Activated T-helper 2 cell treated with anti-CD3 and anti-CD28 coated beads, Interferon-gamma antibody, Interleukin-2, Interleukin-4, amounts not matched to agents 10 μg/mL and 5 μg/mL and 100 μg/mL, durations not matched to agents 14 hours and 24 hours and 36 hours (primary cell): Measurements from ENCODE around the gene MINPP1. TPM values are rescaled to one million over a fixed set of nuclear protein-coding genes. Genes with fewer than 3 reads are reported as not detected.
A peak's percentile ranks its signal among the peaks of the same experiment; 100 is the strongest.
"Not testable (repeated sequence)": the region's sequence is repeated elsewhere in the genome, so short reads cannot be mapped to it uniquely, and the experiment has no call there.

Experiments
- DNase-seq: peaks from one replicate; pipeline ENCODE4 v3.0.0; 2021; ENCODE audit warnings: low spot score
- H3K27ac Mint-ChIP-seq: one replicate; pipeline ENCODE4 v1.8.0; 2021; ENCODE audit warnings: mixed read lengths
- H3K27me3 Mint-ChIP-seq: one replicate; pipeline ENCODE4 v1.8.0; 2021; ENCODE audit warnings: low read depth, mixed read lengths
- H3K36me3 Mint-ChIP-seq: one replicate; pipeline ENCODE4 v1.8.0; 2021; ENCODE audit warnings: low read depth, mixed read lengths
- H3K4me1 Mint-ChIP-seq: one replicate; pipeline ENCODE4 v1.8.0; 2021; ENCODE audit warnings: low read depth, mixed read lengths
- H3K4me3 Mint-ChIP-seq: one replicate; pipeline ENCODE4 v1.8.0; 2021; ENCODE audit warnings: low read depth, mild to moderate bottlenecking, moderate library complexity, mixed read lengths
- H3K9me3 Mint-ChIP-seq: one replicate; pipeline ENCODE4 v1.8.0; 2021; ENCODE audit warnings: mixed read lengths
- intact Hi-C: fragments of 100-400 bp; cut with micrococcal nuclease; formaldehyde crosslinking; loops from one replicate; pipeline ENCODE4 v1.15.1; 2023
- total RNA-seq: library from RNA; stranded (reverse); gene quantifications from 2 replicates; pipeline ENCODE4 v1.2.3, GENCODE V29; 2022

MINPP1 gene, protein sequence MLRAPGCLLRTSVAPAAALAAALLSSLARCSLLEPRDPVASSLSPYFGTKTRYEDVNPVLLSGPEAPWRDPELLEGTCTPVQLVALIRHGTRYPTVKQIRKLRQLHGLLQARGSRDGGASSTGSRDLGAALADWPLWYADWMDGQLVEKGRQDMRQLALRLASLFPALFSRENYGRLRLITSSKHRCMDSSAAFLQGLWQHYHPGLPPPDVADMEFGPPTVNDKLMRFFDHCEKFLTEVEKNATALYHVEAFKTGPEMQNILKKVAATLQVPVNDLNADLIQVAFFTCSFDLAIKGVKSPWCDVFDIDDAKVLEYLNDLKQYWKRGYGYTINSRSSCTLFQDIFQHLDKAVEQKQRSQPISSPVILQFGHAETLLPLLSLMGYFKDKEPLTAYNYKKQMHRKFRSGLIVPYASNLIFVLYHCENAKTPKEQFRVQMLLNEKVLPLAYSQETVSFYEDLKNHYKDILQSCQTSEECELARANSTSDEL
- 13.4 and 14.1 TPM in 2 replicates for total RNA-seq

DNA sequence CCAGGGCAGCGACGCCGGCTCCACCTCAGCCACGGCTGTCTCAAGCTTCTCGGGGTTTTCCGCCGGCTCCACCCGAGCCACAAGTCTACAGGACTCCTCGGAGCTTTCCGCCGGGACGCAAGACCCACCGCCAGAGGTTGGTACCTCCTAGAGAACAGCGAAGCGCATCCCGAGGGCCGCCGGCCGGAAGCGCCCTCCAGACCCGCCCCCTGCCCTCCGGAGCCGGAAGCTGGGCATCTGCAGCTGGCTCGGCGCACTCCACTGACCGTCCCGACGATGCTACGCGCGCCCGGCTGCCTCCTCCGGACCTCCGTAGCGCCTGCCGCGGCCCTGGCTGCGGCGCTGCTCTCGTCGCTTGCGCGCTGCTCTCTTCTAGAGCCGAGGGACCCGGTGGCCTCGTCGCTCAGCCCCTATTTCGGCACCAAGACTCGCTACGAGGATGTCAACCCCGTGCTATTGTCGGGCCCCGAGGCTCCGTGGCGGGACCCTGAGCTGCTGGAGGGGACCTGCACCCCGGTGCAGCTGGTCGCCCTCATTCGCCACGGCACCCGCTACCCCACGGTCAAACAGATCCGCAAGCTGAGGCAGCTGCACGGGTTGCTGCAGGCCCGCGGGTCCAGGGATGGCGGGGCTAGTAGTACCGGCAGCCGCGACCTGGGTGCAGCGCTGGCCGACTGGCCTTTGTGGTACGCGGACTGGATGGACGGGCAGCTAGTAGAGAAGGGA, at the start of gene MINPP1:
MINPP1 (plus strand) TSS at position 254 of the 726 bp plus-strand sequence; CDS start at position 277, 23 bp downstream.
- no peaks in the 10 kb centered on the region for H3K9me3 Mint-ChIP-seq
- intact Hi-C loops, result loop anchor here (1.0 to 10.0 kb wide), 2 partner anchors 530 to 766 kb away; no protein-coding TSS in a partner anchor
- peak; percentile 60 for DNase-seq
- H3K27me3 Mint-ChIP-seq, result peaks cover 15% of the 10 kb centered on the region
- peaks cover 12% of the 10 kb centered on the region for H3K36me3 Mint-ChIP-seq
- peak within 1 kb of the TSS; percentile 80 for H3K27ac Mint-ChIP-seq
- H3K4me1 Mint-ChIP-seq, result peaks cover 27% of the 10 kb centered on the region
- peak within 1 kb of the TSS; percentile 83 for H3K4me3 Mint-ChIP-seq

GRCh38 chr10:87456586-87457220, 48.0 kb upstream of the MINPP1 start:
- H3K4me3 Mint-ChIP-seq, intact Hi-C loops, H3K27me3 Mint-ChIP-seq: not testable (repeated sequence)

DNA sequence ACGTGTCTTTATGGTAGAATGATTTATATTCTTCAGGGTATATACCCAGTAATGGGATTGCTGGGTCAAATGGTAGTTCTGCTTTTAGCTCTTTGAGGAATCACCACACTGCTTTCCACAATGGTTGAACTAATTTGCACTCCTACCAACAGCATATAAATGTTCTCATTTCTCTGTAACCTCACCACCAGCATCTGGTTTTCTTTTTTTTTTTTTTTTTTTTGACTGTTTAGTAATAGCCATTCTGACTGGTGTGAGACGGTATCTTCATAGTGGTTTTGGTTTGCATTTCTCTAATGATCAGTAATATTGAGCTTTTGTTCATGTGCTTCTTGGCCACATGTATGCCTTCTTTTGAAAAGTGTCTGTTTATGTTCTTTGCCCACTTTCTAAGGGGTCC, 42.9 kb upstream of the MINPP1 start:
- H3K4me1 Mint-ChIP-seq, H3K36me3 Mint-ChIP-seq, H3K4me3 Mint-ChIP-seq, H3K9me3 Mint-ChIP-seq, H3K27ac Mint-ChIP-seq, H3K27me3 Mint-ChIP-seq, DNase-seq, intact Hi-C loops: not testable (repeated sequence)

More at GRCh38 chr10:87456586-87457220, 48.0 kb upstream of the MINPP1 start:
- not testable (repeated sequence) for H3K27ac Mint-ChIP-seq, H3K36me3 Mint-ChIP-seq, DNase-seq, H3K9me3 Mint-ChIP-seq, H3K4me1 Mint-ChIP-seq

DNA sequence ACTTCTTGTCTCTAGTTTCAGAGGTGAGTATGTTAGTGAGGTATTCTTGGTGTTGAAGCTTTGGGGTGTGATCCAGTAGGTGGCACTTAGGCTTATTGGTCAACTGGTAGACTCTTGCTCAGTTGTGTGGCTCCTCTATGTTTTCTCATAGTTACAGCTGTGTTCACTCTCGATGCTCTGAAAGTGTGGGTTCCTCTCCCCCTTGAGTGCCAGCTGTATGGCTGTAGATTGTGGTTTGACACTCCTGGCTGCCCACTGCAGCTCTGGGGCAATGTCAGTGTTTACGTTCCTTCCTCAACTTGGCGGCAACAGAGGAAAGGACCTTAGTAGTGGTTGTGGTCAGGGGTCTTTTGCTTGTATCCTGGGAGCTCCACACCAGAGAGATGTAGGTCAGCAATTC, 37.8 kb upstream of the MINPP1 start:
- H3K36me3 Mint-ChIP-seq, intact Hi-C loops, H3K4me1 Mint-ChIP-seq, DNase-seq, H3K4me3 Mint-ChIP-seq, H3K9me3 Mint-ChIP-seq, H3K27ac Mint-ChIP-seq, H3K27me3 Mint-ChIP-seq: not testable (repeated sequence)

GRCh38 chr10:87488733-87489132, 16.0 kb upstream of the MINPP1 start:
- DNase-seq, H3K4me1 Mint-ChIP-seq, H3K36me3 Mint-ChIP-seq, H3K9me3 Mint-ChIP-seq, H3K4me3 Mint-ChIP-seq, H3K27me3 Mint-ChIP-seq, intact Hi-C loops, H3K27ac Mint-ChIP-seq: not testable (repeated sequence)

- DNase-seq, H3K4me1 Mint-ChIP-seq, intact Hi-C loops, H3K36me3 Mint-ChIP-seq, H3K27ac Mint-ChIP-seq, H3K9me3 Mint-ChIP-seq, H3K4me3 Mint-ChIP-seq, H3K27me3 Mint-ChIP-seq: not testable (repeated sequence)
Measured at GRCh38 chr10:87490285-87490684, 14.4 kb upstream of the MINPP1 start.

- H3K27ac Mint-ChIP-seq, H3K4me3 Mint-ChIP-seq, H3K4me1 Mint-ChIP-seq, DNase-seq, H3K36me3 Mint-ChIP-seq, intact Hi-C loops, H3K9me3 Mint-ChIP-seq: not testable (repeated sequence)
- H3K27me3 Mint-ChIP-seq, result peaks cover 13% of the 10 kb centered on the region
Measured at GRCh38 chr10:87492450-87492849, 12.2 kb upstream of the MINPP1 start.

- H3K4me1 Mint-ChIP-seq, H3K4me3 Mint-ChIP-seq, intact Hi-C loops, DNase-seq, H3K9me3 Mint-ChIP-seq, H3K27ac Mint-ChIP-seq, H3K36me3 Mint-ChIP-seq: not testable (repeated sequence)
- H3K27me3 Mint-ChIP-seq, result peaks cover 18% of the 10 kb centered on the region
Measured at GRCh38 chr10:87495446-87495845, 9.2 kb upstream of the MINPP1 start.

DNA sequence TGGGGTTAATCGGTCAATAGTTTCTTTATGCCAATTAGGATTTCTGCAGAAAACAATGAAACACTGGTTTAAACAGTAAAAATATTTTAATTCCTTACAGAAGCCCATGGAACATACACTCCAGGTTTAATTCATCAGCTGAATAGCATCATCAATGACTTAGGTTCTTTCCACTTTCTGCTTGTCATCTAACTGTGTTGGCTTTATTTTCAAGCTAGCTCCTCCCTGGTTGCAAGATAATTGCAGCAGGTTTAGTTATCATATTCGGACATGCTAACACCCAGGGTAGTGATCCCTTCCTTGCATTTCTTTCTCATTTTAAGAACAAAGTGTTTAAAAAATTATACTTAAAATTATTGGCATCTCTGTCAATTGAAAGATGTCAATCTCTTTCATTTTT, 7.3 kb upstream of the MINPP1 start:
- H3K27me3 Mint-ChIP-seq, result peaks cover 29% of the 10 kb centered on the region
- H3K4me1 Mint-ChIP-seq, H3K4me3 Mint-ChIP-seq, H3K36me3 Mint-ChIP-seq, intact Hi-C loops, H3K27ac Mint-ChIP-seq, DNase-seq, H3K9me3 Mint-ChIP-seq: not testable (repeated sequence)

- H3K27ac Mint-ChIP-seq, H3K36me3 Mint-ChIP-seq, intact Hi-C loops, DNase-seq, H3K4me1 Mint-ChIP-seq, H3K4me3 Mint-ChIP-seq, H3K9me3 Mint-ChIP-seq: not testable (repeated sequence)
- peaks cover 31% of the 10 kb centered on the region for H3K27me3 Mint-ChIP-seq
Measured at GRCh38 chr10:87498106-87498789, 6.4 kb upstream of the MINPP1 start.

GRCh38 chr10:87500646-87501048, 4.0 kb upstream of the MINPP1 start:
- intact Hi-C loops, result loop anchor here (10.0 kb wide), 1 partner anchor 526 kb away; no protein-coding TSS in a partner anchor

DNA sequence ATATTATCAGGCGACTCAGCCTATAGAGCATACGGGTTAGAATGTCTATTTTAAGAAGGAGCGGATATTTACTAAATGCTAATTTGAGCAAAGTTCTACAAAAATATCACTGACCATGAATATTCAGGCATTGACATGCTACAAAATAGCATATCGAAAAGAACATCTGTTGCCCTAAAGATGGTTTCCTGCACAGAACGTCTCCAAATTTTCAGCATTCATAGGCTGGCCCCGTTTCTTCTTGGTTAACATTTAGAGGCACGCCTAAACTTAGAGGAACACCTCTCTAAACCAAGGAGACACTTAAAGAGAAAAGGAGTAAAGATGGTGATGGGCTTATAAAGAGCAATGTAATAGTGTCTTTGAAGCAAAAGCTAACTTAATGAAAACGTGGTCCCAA, 1.3 kb upstream of the MINPP1 start:
- intact Hi-C loops, result loop anchor here (10.0 kb wide), 1 partner anchor 529 kb away; no protein-coding TSS in a partner anchor
- Mint-ChIP-seq H3K4me3 (peak overlapping the region; percentile 9), H3K4me1 (peaks cover 25% of the 10 kb centered on the region), H3K27me3 (peaks cover 15% of the 10 kb centered on the region), H3K36me3 (peaks cover 2% of the 10 kb centered on the region), H3K27ac (no peak overlapping the region), H3K9me3 (no peaks in the 10 kb centered on the region)
- no peak for DNase-seq

More at GRCh38 chr10:87500646-87501048, 4.0 kb upstream of the MINPP1 start:
- Mint-ChIP-seq H3K9me3 (no peaks in the 10 kb centered on the region), H3K27ac (no peak overlapping the region), H3K27me3 (peaks cover 28% of the 10 kb centered on the region), H3K36me3 (no peaks in the 10 kb centered on the region), H3K4me3 (no peak overlapping the region), H3K4me1 (peaks cover 9% of the 10 kb centered on the region)
- DNase-seq, result no peak
